GM21381 (cell line): Measurements from ENCODE around the gene BAIAP2L1.

Experiments used
- ATAC-seq: cut with Tn5 transposase; IDR thresholded peaks from one replicate; pipeline ENCODE4 v1.9.1; 2021; ENCODE audit warnings: mild to moderate bottlenecking, moderate library complexity; ENCODE audit not compliant: unreplicated experiment

BAIAP2L1 gene

GRCh38 chr7:98296833-98297232 lies 104.1 kb downstream of the BAIAP2L1 start:
- no peak for ATAC-seq

GRCh38 chr7:98295467-98296192 lies 105.3 kb downstream of the BAIAP2L1 start:
- no peak for ATAC-seq

DNA sequence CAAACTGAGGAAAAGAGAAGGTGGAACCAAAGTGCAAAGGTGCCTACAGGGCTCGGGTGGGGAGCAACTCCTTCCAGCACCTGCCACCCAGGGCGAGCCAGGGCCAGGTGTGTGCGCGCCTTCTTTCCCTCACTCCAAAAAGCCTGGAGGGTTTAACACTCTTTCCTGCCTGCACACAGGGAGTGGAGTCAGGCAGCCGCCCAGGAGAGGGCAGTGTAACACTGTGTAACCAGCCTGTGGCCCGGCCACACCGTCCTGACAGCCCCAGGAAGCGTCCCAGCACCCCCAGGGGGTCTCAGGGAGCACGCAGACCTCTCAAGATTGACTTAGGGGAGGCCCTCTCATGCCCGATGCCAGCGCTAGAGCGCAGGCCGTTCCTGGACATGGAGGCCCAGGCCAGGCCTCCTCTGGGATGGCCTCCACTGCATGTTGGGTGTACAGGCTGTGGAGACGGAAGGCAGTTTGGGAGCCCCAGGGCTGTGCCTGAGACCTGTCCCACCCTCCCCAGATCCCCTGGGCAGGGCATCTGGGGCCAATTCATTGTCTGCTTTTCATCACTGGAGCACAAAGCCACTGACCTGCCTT lies 106.0 kb downstream of the BAIAP2L1 start:
- peak; percentile 57 for ATAC-seq

DNA sequence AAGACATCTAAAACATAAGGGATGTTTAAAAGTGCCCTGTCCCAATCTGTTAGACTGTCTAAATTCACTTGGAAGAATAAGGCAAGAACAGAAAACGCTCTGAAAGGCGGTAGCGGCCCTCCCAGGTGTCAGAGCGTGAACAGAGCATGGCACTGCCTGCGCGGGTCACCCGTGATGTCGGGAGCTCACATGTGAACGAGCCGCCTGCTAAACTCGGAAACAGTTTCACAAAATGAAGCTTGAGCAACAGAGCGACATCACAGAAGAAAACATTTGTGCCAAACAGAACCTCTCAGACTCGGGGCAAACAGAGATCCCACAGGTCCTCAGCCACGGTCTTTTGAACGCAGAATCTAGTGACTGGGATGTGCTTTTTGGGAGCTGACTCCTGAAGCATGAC lies 106.6 kb downstream of the BAIAP2L1 start:
- no peak for ATAC-seq

DNA sequence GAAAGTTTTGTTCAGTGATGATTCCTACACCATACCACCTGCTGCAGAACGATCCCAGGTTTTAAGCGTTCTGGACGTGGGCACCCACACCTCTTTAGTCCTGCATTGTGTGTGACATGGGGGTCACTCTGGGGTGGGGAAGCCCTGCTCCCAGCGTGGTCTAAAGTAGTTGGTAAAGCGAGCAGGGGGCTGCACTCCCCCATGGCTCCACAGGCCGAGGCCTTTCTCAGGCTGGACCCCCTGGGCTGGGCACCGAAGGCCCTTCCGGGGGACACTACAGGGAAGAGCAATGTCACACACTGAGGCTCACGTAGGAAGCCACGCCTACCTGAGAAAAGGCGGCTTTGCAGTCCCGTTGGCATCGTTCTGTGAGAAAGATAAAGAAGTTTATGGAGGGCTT lies 107.1 kb downstream of the BAIAP2L1 start:
- no peak for ATAC-seq

DNA sequence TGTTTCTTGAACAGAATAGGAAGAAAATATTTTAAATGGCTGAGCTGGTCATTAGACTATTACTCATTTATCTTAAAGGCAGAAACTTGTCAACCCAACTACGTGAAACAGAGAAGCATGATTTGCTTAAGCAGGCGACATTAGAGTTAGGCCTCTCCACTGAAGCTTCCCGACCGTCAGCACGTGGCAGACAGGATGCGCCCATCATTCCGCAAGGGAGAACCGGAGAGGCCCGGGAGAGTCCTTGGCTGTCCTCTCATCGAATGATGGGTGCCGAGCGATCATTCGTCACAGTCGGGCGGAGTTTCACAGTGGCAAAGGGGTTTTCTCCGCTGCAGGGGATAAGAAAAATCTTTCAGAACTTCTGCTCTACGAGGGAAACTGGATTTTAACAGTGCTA lies 107.6 kb downstream of the BAIAP2L1 start:
- no peak for ATAC-seq

DNA sequence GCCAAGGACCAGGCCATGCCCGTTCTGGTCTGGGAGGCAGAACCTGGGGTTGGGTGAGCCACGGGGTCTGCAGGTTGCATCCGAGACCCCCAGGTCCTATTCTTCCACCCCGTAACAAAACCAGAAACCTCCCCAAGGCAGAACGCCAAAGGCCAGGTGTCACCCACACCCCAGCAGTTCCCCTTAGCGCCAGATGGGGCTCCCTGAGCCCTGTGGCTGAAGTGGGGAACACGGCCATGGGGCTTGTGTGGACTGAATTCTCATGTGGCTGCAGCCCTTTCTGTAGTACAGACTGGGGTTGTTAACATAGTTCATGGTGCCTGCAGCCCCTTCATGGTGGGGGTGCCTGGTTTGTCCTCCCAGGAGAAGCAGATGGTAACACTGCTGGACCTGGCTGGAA lies 109.2 kb downstream of the BAIAP2L1 start:
- no peak for ATAC-seq

DNA sequence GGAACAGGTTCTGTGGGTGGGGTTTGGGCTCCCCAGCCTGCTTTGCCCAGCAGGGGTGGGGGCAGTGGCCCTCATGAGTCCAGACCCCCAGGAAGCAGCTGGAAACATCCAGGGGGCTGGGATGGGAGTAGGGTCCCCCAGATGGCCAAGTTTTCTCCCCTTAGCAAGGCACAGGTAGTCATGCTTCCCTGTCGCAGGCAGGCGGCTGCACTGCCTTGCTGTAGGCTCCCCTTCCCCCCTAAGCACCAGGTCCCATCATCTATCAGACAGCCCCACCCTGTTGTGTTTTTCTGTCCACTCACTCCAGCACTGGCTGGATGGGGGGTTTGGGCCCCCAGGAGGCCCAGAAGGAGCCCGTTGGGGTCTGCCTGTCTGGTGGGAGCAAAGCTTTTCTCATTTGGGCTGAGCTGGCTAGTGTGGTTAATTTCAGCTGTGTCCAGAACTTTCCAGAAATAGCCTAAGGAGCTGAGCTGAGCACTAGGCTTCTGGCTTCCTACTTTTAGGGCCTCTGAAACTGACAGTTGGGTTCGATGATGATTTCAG lies 111.5 kb downstream of the BAIAP2L1 start:
- ATAC-seq, result no peak

GRCh38 chr7:98288064-98288823 lies 112.6 kb downstream of the BAIAP2L1 start:
- no peak for ATAC-seq

GRCh38 chr7:98287486-98287959 lies 113.4 kb downstream of the BAIAP2L1 start:
- ATAC-seq, result no peak

- no peak for ATAC-seq
These were observed 114.0 kb downstream of the BAIAP2L1 start for GRCh38 chr7:98286701-98287485.

GRCh38 chr7:98286093-98286539 lies 114.8 kb downstream of the BAIAP2L1 start:
- ATAC-seq, result no peak

DNA sequence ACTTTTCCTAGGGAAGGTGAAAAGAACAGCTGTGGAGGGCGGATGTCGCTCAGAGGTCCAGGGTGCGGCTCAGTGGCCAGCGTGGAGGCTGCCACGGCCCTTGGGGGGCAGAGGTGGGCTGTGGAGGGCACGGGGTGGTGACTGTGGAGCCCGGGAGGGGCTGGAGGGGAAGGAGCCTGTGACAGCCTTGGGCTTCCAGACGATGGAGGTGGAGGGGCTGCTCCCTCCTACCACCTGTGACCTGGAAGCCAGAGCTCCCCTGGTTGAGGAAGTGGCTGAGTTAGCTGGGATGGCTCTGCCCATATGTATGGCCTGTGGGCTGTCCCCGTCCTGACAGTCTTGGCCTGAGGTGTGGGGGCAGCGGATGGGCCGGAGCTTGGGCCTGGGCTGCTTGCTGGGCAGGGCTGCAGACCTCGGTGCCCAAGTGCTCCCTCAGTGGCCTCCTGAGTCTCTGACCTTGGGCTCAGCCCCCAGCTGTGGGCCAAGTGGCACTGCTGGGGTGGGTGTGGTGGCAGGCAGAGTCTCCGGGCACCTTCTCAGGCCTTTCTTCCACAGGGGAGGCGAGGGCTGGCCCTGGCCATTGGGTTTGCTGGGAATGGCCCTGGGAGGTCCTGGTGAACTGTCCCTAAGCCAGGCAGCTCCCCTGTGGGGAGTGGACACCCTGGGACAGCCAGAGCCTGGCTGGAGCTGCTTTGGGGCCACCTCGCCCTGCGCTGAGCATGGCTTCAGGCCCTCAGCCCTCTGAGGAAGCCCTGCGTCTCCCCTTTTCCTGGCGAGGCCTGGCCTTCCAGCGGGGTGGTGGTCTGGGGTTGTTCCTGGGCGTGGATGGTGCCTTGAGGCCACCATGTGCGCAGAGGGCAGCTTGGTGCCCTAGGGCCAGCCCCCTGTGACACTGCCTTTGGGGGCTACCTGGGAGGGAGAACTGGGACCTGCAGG lies 115.5 kb downstream of the BAIAP2L1 start:
- ATAC-seq, result no peak

DNA sequence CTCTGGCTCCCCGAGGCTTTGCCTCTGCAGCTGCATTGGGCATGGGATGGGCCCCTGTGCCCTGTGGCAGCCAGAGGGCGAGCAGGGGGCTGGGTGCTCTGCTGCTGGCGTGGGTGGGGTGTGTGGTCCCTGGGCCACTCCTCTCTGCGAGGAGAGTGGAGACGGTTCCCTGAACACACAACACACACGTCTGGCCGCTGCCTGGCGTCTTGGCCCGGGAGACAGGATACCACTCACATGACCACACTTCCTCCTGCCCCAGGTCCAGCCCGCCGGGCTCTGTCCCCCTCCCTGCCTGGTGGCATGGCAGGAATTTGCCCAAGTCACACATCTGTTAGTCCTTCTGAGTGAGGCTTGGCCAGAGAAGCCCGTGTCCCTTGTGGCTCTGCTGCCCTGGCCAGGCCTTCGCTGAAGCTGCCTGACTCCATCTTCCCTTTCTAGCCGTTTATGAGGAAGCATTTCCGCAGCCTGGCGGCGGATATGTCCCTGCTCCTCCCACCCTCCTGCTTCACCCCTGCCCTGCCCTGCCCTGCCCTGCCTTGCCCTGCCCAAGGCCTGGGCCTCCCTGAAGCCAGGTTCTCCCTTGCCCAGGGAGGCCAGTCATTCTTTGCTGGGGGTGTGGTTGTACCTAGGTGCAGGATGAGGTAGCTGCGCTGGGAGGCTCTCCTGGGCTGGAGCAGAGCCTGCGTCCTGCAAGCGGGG lies 116.4 kb downstream of the BAIAP2L1 start:
- ATAC-seq, result no peak

- no peak for ATAC-seq
These were observed 117.0 kb downstream of the BAIAP2L1 start for GRCh38 chr7:98283887-98284222.

GRCh38 chr7:98283127-98283886 lies 117.6 kb downstream of the BAIAP2L1 start:
- ATAC-seq, result no peak

- no peak for ATAC-seq
These were observed 118.2 kb downstream of the BAIAP2L1 start for GRCh38 chr7:98282703-98283102.
